Activated CD8-positive, alpha-beta T cell treated with anti-CD3 and anti-CD28 coated beads, Interleukin-2, amount 10 ng/mL, durations not matched to agents 7 days and 5 days (primary cell): ENCODE data around the gene DDX5. TPM values are rescaled to one million over a fixed set of nuclear protein-coding genes. Genes with fewer than 3 reads are reported as not detected.
A peak's percentile ranks its signal among the peaks of the same experiment; 100 is the strongest.

ENCODE experiments used
- ATAC-seq: fragments of 150-1000 bp; cut with Tn5 transposase; one replicate; pipeline ENCODE4 v1.10.0; 2021; ENCODE audit warnings: moderate library complexity
- CTCF ChIA-PET: fragments of 350-600 bp; sonication (Branson Sonifier 250); formaldehyde crosslinking; loops from one replicate; lab custom pipeline; 2021; ENCODE audit warnings: antibody characterized with exemption; lab: Charles Lee
- POLR2A ChIA-PET: fragments of 350-600 bp; sonication (Branson Sonifier 250); formaldehyde crosslinking; loops from one replicate; lab custom pipeline; 2021; ENCODE audit warnings: antibody characterized with exemption; lab: Charles Lee
- DNase-seq: peaks from one replicate; pipeline ENCODE4 v3.0.0-alpha.2; 2020
- H3K27ac Mint-ChIP-seq: one replicate; pipeline ENCODE4 v1.8.0; 2021; ENCODE audit warnings: mild to moderate bottlenecking, mixed read lengths
- H3K27me3 Mint-ChIP-seq: one replicate; pipeline ENCODE4 v1.8.0; 2021; ENCODE audit warnings: low read depth, mixed read lengths
- H3K36me3 Mint-ChIP-seq: one replicate; pipeline ENCODE4 v1.8.0; 2021; ENCODE audit warnings: low read depth, mixed read lengths
- H3K4me1 Mint-ChIP-seq: one replicate; pipeline ENCODE4 v1.8.0; 2021; ENCODE audit warnings: low read depth, mixed read lengths
- H3K4me3 Mint-ChIP-seq: one replicate; pipeline ENCODE4 v1.8.0; 2021; ENCODE audit warnings: mild to moderate bottlenecking, mixed read lengths
- H3K9me3 Mint-ChIP-seq: one replicate; pipeline ENCODE4 v1.8.0; 2022; ENCODE audit warnings: mixed read lengths; ENCODE audit not compliant: insufficient read depth
- total RNA-seq, 2 experiments: library from RNA; stranded (reverse); gene quantifications; one replicate each; pipeline ENCODE4 v1.2.3, GENCODE V29; 2021

Gene DDX5
- total RNA-seq, result 100 to 1,000 TPM; 853 to 855 TPM

DNA sequence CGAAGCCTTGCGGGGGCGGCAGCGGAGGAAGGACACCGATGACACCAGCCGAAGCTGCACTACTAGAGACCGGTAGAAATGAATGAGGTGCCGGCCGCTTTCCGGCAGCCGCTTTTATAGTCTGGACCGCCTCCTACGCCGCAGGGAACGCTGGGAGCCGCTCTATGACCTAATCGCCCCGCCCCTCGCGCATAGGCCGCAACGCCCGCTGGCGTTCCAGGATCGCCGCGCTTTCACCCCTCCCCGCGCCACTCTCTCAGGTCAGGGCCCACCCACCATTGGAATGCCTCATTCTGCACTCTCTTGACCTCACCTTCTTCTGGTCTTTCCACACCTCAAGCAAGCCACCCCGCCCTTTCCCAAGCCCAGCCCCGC lies at the start of gene DDX5:
Gene DDX5 (minus strand): TSS at position 89 of the 375 bp plus-strand sequence. CDS start 170 bp downstream, outside the sequence.
- Mint-ChIP-seq H3K9me3 (no peaks in the 10 kb centered on the region), H3K4me1 (peaks cover 50% of the 10 kb centered on the region), H3K27me3 (no peaks in the 10 kb centered on the region), H3K4me3 (peak within 1 kb of the TSS; percentile 99), H3K27ac (peak within 1 kb of the TSS; percentile 100), H3K36me3 (peaks cover 61% of the 10 kb centered on the region)
- peak; percentile 98 for DNase-seq
- CTCF ChIA-PET, result interaction anchor here (0.6 to 7.3 kb wide), 11 partner anchors 9 to 234 kb away, joined by 3 to 88 read pairs (median 8); partner anchors contain the start of gene POLG2
- POLR2A ChIA-PET, result interaction anchor here (0.6 to 4.2 kb wide), 37 partner anchors 8 to 663 kb away, joined by 3 to 151 read pairs (median 4); partner anchors contain the start of genes PECAM1, POLG2, SMURF2 and TEX2
- peak; percentile 58 for ATAC-seq

DNA sequence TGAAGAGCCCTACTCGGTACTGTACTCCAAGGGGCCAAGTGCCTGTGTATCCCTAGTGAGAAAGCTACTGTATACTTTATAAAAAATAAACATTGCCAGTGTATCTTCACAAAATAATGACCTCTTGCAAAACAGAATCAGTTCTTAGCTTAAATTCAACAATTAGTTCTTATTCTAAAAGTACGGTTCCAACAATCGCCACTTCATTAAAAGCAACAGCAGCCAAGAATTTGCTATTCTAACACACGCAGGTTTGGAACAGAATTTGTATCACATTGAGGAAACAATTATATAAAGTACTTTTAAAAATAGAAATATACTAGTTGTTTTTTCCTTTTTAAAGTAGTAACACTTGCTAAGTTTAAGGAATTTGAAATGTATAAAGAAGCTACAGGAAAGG lies 49.2 kb upstream of the DDX5 start:
- H3K4me3 Mint-ChIP-seq, result no peak overlapping the region
- peaks cover 20% of the 10 kb centered on the region for H3K36me3 Mint-ChIP-seq

DNA sequence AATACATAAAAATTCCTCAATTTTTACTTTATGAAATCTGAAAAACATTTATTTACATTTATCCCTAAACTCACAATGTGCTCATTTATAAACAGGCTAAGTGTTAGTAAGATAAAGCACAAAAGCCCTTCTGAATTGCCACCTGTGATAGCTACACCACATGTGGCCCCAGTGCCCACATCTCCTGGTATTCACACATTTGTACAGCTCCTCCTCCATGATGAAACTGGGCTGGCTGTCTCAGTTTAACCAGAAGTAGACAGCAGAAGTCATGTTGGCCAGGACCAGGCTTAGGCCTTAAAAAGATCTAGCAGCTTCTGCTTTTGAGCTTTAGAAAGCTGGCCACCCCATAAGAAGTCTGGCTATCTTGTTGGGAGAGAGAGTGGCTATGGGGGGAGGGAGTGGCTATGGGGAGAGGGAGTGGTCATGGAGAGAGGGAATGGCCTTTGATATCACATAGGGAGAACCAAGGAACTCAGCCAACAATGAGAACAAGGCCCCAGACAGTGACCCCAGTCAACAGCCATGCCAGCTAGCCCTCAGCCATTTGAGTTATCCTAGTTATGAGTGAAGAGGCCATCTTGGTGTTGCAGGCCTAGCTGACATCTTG lies 48.0 kb upstream of the DDX5 start:
- H3K4me3 Mint-ChIP-seq, result no peak overlapping the region
- no peak for ATAC-seq
- no peaks in the 10 kb centered on the region for H3K4me1 Mint-ChIP-seq
- ChIA-PET CTCF (interaction anchor here (1.7 to 1.9 kb wide), 2 partner anchors 16 to 48 kb away, joined by 4 to 5 read pairs; no protein-coding TSS in a partner anchor), POLR2A (interaction anchor here (0.7 kb wide), 1 partner anchor 16 kb away, joined by 3 read pairs; no protein-coding TSS in a partner anchor)
- no peaks in the 10 kb centered on the region for H3K27me3 Mint-ChIP-seq
- peaks cover 18% of the 10 kb centered on the region for H3K36me3 Mint-ChIP-seq
- no peak for DNase-seq
- H3K27ac Mint-ChIP-seq, result no peak overlapping the region
- H3K9me3 Mint-ChIP-seq, result no peaks in the 10 kb centered on the region

More for the DNA sequence above, 49.2 kb upstream of the DDX5 start:
- DNase-seq, result no peak
- H3K4me1 Mint-ChIP-seq, result no peaks in the 10 kb centered on the region
- no peaks in the 10 kb centered on the region for H3K9me3 Mint-ChIP-seq
- H3K27ac Mint-ChIP-seq, result no peak overlapping the region
- ChIA-PET POLR2A (no interaction called here), CTCF (interaction anchor here (0.9 to 1.4 kb wide), 3 partner anchors 20 to 95 kb away, joined by 3 read pairs; no protein-coding TSS in a partner anchor)
- no peaks in the 10 kb centered on the region for H3K27me3 Mint-ChIP-seq
- ATAC-seq, result no peak

DNA sequence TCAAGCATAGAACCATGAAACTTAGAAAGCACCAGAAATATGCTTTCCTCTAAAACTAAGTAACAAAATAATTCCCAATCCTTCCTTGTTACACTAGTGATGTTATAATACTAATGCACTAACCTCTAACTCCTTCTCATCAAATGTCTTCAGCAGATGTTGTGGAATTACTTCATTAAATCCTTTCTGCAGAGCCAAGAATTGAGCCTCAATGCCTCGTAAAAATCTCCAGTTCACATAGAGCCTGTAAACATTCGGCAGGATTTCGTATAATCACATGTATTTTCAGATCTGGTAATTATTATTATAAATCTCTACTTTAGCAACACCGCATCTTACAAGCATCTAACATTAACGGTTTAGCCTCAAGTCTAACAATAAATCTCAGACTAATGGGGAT lies 45.4 kb upstream of the DDX5 start:
- H3K4me3 Mint-ChIP-seq, result no peak overlapping the region
- no peak for DNase-seq

DNA sequence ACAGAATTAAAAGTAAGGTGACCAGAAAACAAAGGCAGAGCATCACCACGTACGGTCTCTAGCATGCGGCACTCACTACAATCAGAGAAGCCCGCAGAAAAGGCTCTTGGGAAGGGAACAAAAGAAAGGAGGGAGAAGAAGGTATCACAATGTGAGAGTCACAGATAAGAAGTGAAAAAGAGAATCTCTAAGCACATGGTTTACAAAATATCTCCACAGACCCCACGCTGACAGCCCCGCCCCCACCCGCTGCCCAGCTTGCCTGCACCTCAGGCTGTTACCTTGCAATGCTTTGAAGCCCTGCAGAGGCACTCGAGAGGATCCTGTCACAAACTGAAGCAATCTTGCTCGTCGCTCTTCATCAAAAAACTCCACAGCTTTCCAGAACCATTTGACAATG lies 41.2 kb upstream of the DDX5 start:
- no peak overlapping the region for H3K4me3 Mint-ChIP-seq
- ATAC-seq (no peak), DNase-seq (no peak)
- ChIA-PET CTCF (interaction anchor here (0.8 to 1.1 kb wide), 3 partner anchors 53 to 102 kb away, joined by 3 to 5 read pairs (median 5); no protein-coding TSS in a partner anchor), POLR2A (no interaction called here)
- no peaks in the 10 kb centered on the region for H3K4me1 Mint-ChIP-seq
- H3K27ac Mint-ChIP-seq, result no peak overlapping the region
- H3K27me3 Mint-ChIP-seq, result no peaks in the 10 kb centered on the region
- H3K9me3 Mint-ChIP-seq, result no peaks in the 10 kb centered on the region
- peaks cover 22% of the 10 kb centered on the region for H3K36me3 Mint-ChIP-seq

More for the DNA sequence above, 45.4 kb upstream of the DDX5 start:
- Mint-ChIP-seq H3K27me3 (no peaks in the 10 kb centered on the region), H3K36me3 (peaks cover 21% of the 10 kb centered on the region), H3K9me3 (no peaks in the 10 kb centered on the region), H3K4me1 (no peaks in the 10 kb centered on the region), H3K27ac (no peak overlapping the region)
- ChIA-PET POLR2A (no interaction called here), CTCF (interaction anchor here (2.0 kb wide), 1 partner anchor 48 kb away, joined by 8 read pairs; no protein-coding TSS in a partner anchor)
- no peak for ATAC-seq

DNA sequence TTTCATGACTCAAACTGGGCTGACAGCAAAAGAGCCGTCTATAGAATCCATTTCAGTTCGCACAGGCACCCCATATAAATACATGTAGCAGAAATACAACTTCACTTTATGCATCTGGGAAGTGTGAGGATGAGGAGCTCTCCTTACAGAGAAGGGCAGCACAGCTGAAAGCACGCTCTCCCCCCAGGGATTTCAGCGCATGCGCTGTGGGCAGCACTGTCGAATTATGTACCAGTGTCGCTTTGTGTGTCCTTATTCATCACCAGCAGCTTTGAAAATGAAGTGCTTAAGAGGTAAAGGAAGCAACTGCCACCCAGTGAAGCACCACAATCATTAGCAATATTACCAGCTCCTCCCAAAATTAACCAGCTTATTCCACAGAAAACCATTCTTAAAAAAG lies 40.6 kb upstream of the DDX5 start:
- no peak overlapping the region for H3K4me3 Mint-ChIP-seq
- no peak overlapping the region for H3K27ac Mint-ChIP-seq

GRCh38 chr17:64544742-64545141 lies 38.7 kb upstream of the DDX5 start:
- ChIA-PET CTCF (interaction anchor here (0.7 to 2.5 kb wide), 6 partner anchors 11 to 192 kb away, joined by 3 to 10 read pairs (median 4); no protein-coding TSS in a partner anchor), POLR2A (no interaction called here)
- Mint-ChIP-seq H3K36me3 (peaks cover 26% of the 10 kb centered on the region), H3K9me3 (no peaks in the 10 kb centered on the region), H3K27me3 (no peaks in the 10 kb centered on the region), H3K27ac (no peak overlapping the region), H3K4me3 (no peak overlapping the region), H3K4me1 (no peaks in the 10 kb centered on the region)
- DNase-seq (no peak), ATAC-seq (no peak)

More for the DNA sequence above, 40.6 kb upstream of the DDX5 start:
- POLR2A ChIA-PET, result interaction anchor here (0.7 kb wide), 1 partner anchor 42 kb away, joined by 3 read pairs; no protein-coding TSS in a partner anchor
- ATAC-seq (no peak), DNase-seq (no peak)
- Mint-ChIP-seq H3K36me3 (peaks cover 23% of the 10 kb centered on the region), H3K4me1 (no peaks in the 10 kb centered on the region), H3K9me3 (no peaks in the 10 kb centered on the region), H3K27me3 (no peaks in the 10 kb centered on the region)
- CTCF ChIA-PET, result interaction anchor here (0.9 kb wide), 1 partner anchor 103 kb away, joined by 5 read pairs; no protein-coding TSS in a partner anchor

DNA sequence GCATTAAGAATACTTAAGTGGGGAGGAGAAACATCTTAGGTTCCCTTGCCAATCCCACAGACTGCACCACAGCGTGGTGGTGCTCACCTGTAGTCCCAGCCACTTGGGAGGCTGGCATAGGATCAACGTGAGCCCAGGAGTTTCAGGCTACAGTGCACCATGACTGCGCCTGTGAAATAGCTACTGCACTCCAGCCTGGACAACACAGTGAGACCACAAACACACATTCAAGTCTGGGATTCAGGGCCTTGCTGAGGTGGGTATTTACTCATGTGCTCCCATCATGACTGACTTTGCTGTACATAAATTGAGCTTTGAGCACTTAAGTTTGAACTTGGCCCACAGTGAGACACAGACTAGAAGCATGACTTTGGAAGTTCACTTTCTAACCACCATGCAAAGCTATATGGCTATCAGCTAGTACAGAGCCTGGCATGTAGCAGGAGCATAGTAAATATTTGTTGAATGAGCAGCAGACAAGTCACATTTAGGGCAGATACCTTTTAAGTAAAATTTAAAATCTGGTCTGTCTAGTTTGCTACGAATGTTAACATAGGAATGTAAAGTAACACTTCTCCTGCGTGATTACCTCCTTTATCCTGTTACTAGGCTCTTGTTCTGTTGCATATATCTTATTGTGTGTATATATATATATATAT lies 34.2 kb upstream of the DDX5 start:
- Mint-ChIP-seq H3K4me1 (no peaks in the 10 kb centered on the region), H3K27ac (peak overlapping the region; percentile 22), H3K9me3 (no peaks in the 10 kb centered on the region), H3K36me3 (peaks cover 41% of the 10 kb centered on the region), H3K4me3 (no peak overlapping the region), H3K27me3 (no peaks in the 10 kb centered on the region)
- ChIA-PET POLR2A (interaction anchor here (0.6 to 0.7 kb wide), 2 partner anchors 40 to 65 kb away, joined by 3 to 4 read pairs; no protein-coding TSS in a partner anchor), CTCF (interaction anchor here (0.6 to 0.7 kb wide), 2 partner anchors 13 to 109 kb away, joined by 3 read pairs; no protein-coding TSS in a partner anchor)
- no peak for ATAC-seq
- no peak for DNase-seq

- Mint-ChIP-seq H3K4me3 (no peak overlapping the region), H3K27me3 (no peaks in the 10 kb centered on the region), H3K27ac (peak overlapping the region; percentile 41), H3K9me3 (no peaks in the 10 kb centered on the region), H3K36me3 (peaks cover 47% of the 10 kb centered on the region), H3K4me1 (no peaks in the 10 kb centered on the region)
- POLR2A ChIA-PET, result interaction anchor here (0.6 kb wide), 1 partner anchor 30 kb away, joined by 3 read pairs; no protein-coding TSS in a partner anchor
- DNase-seq (no peak), ATAC-seq (no peak)
- CTCF ChIA-PET, result interaction anchor here (0.8 to 1.6 kb wide), 4 partner anchors 31 to 197 kb away, joined by 3 to 5 read pairs (median 3); no protein-coding TSS in a partner anchor
Observed at GRCh38 chr17:64538508-64539130, 32.5 kb upstream of the DDX5 start.

GRCh38 chr17:64537488-64537887 lies 31.4 kb upstream of the DDX5 start:
- Mint-ChIP-seq H3K4me3 (no peak overlapping the region), H3K27me3 (no peaks in the 10 kb centered on the region), H3K27ac (peak overlapping the region; percentile 17), H3K36me3 (peaks cover 54% of the 10 kb centered on the region), H3K9me3 (no peaks in the 10 kb centered on the region), H3K4me1 (no peaks in the 10 kb centered on the region)
- ATAC-seq (no peak), DNase-seq (no peak)
- CTCF ChIA-PET, result interaction anchor here (1.3 to 1.6 kb wide), 3 partner anchors 111 to 199 kb away, joined by 3 to 5 read pairs (median 3); no protein-coding TSS in a partner anchor
- POLR2A ChIA-PET, result interaction anchor here (0.6 to 0.8 kb wide), 2 partner anchors 16 to 113 kb away, joined by 3 read pairs; no protein-coding TSS in a partner anchor

DNA sequence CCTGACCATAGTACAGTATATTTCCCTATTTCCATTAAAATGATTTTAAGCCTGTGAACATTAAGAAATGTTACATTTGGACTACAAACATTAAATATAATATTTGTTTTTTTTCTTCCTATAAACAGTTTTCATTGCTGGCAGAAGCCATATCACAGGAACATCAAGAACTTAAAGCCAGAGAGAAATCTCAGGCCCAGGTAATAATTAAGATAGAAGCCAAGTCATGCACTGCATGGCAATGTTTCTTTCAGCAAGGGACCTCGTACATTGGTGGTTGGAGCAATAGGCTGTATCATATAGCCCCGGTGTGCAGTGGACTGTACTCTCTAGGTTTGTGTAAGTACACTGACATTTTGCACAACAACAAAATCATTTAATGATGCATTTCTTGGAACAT lies 30.8 kb upstream of the DDX5 start:
- POLR2A ChIA-PET, result no interaction called here
- Mint-ChIP-seq H3K4me1 (no peaks in the 10 kb centered on the region), H3K27me3 (no peaks in the 10 kb centered on the region), H3K9me3 (no peaks in the 10 kb centered on the region), H3K27ac (peak overlapping the region; percentile 17), H3K36me3 (peaks cover 58% of the 10 kb centered on the region), H3K4me3 (no peak overlapping the region)
- DNase-seq (no peak), ATAC-seq (no peak)
- CTCF ChIA-PET, result no interaction called here
